Heart right ventricle (tissue), 16 donors: Measurements from ENCODE around the gene KLF11. TPM values are rescaled to one million over a fixed set of nuclear protein-coding genes. Genes with fewer than 3 reads are reported as not detected.

Experiments
- ATAC-seq, 8 donors: fragments of 200-7000 bp; cut with Tn5 transposase; one replicate each; pipeline ENCODE4 v1.9.1; 2020; ENCODE audit warnings: mild to moderate bottlenecking in 8 of 8, moderate library complexity in 8 of 8, moderate number of reproducible peaks in 1 of 8
- DNase-seq, 2 donors: peaks; one replicate each; pipeline ENCODE4 v3.0.0-alpha.2; 2020
- H3K27ac ChIP-seq, 10 donors: fragments of 200-600 bp; sonication (generic) in 2 of 10; one replicate each; pipeline versions ENCODE4 v1.5.0 to v1.8.0; 2020 to 2022; ENCODE audit warnings: mild to moderate bottlenecking in 3 of 10
- H3K27me3 ChIP-seq, 7 donors: fragments of 200-600 bp; one replicate each; pipeline ENCODE4 v1.8.0; 2021 to 2022; ENCODE audit warnings: mild to moderate bottlenecking in 2 of 7
- H3K36me3 ChIP-seq, 9 donors: fragments of 200-600 bp; sonication (generic) in 1 of 9; one replicate each; pipeline versions ENCODE4 v1.5.0 to v1.8.0; 2020 to 2022; ENCODE audit warnings: mild to moderate bottlenecking in 2 of 9
- H3K4me1 ChIP-seq, 9 donors: fragments of 200-600 bp; sonication (generic) in 1 of 9; one replicate each; pipeline versions ENCODE4 v1.5.0 to v1.8.0; 2020 to 2022; ENCODE audit warnings: mild to moderate bottlenecking in 4 of 9
- H3K4me3 ChIP-seq, 10 donors: fragments of 200-600 bp; sonication (generic) in 2 of 10; one replicate each; pipeline versions ENCODE4 v1.5.0 to v1.8.0; 2020 to 2022; ENCODE audit warnings: mild to moderate bottlenecking in 7 of 10, moderate library complexity in 2 of 10
- H3K9me3 ChIP-seq, 11 donors: fragments of 200-600 bp in 10 of 11; sonication (generic) in 2 of 11; one replicate each; pipeline versions ENCODE4 v1.5.0 to v1.8.0; 2013 to 2022; ENCODE audit warnings: mild to moderate bottlenecking in 2 of 11, control low read depth in 1 of 11, moderate library complexity in 1 of 11
- WGBS, 2 donors: extraction: QIAGEN DNeasy Blood & Tissue Kit; methylation state at CpG; one replicate each; pipeline ENCODE4 v1.1.7; 2013; ENCODE audit warnings: inconsistent platforms in 1 of 2; 5-methylcytosine and 5-hydroxymethylcytosine counted together
- intact Hi-C, 10 donors: fragments of 100-400 bp; cut with DNase I; formaldehyde crosslinking; loops; one replicate each; pipeline versions ENCODE4 v1.11.1 to v1.14.2; 2022
- polyA plus RNA-seq, 2 donors: library from polyadenylated mRNA; stranded (reverse); fragments of 200-250 nt; gene quantifications; one replicate each; pipeline ENCODE4 v1.2.3, GENCODE V29; 2013
- total RNA-seq, 10 donors: library from RNA; stranded (reverse); fragmentation: NEBNext Ultra II Directional in 3 of 10; extraction: Animal tissue kit (Norgen Biotek cat#: 25700) in 3 of 10; gene quantifications; one replicate each; pipeline versions ENCODE4 v1.2.1 to v1.2.4, GENCODE V29; 2021 to 2023
- TF ChIP-seq, protein P1 (sequence below), 9 donors: fragments of 200-600 bp; sonication (generic) in 2 of 9; IDR thresholded peaks; one replicate each; pipeline versions ENCODE4 v1.5.0 to v1.8.0; 2021 to 2022; ENCODE audit warnings: antibody characterized with exemption in 9 of 9, mild to moderate bottlenecking in 5 of 9, moderate library complexity in 1 of 9
- donor health status: Arrhythmogenic right ventricular cardiomyopathy.
- donor health status: ischemic (EF 13 %, LVEDD 7.1; RV severe dilation, severe dysfunction).
- donor health status: healthy with polysubstance abuse.
- donor health status: DM: no; HTN: yes; CAD: no.
- donor health status: DM: no; HTN: no; CAD: no.
- donor health status: ischemic (EF 25% LVEDD 6.9; RV normal size, moderate dysfunction).
- donor health status: ischemic (EF 25% LVEDD 5.7; RV mildly dilated, moderate dysfunction).
- donor health status: healthy.
- donor health status: DM: yes; HTN: yes; CAD: no.
- donor health status: Ischemic cardiomyopathy.
- donor health status: ischemic (EF 35%, LVEDD 5.7; RV mildly dilated, moderate dysfunction).
- donor health status: nonischemic (EF 11% LVEDD 7.7; RV severe dilation, severe dysfunction).
- donor health status: DM: yes; HTN: yes; CAD: no.
- donor health status: PGD.
- donor health status: ischemic (EF 29% LVEDD 5.4; RV normal size, mild dysfunction).
- donor health status: nonischemic (EF 23%, LVEDD 6.1; RV moderate dilation, normal function).

Gene KLF11
- total and polyA plus RNA-seq, 12 donors: 6.1 to 33.7 (median 19.3) TPM

DNA sequence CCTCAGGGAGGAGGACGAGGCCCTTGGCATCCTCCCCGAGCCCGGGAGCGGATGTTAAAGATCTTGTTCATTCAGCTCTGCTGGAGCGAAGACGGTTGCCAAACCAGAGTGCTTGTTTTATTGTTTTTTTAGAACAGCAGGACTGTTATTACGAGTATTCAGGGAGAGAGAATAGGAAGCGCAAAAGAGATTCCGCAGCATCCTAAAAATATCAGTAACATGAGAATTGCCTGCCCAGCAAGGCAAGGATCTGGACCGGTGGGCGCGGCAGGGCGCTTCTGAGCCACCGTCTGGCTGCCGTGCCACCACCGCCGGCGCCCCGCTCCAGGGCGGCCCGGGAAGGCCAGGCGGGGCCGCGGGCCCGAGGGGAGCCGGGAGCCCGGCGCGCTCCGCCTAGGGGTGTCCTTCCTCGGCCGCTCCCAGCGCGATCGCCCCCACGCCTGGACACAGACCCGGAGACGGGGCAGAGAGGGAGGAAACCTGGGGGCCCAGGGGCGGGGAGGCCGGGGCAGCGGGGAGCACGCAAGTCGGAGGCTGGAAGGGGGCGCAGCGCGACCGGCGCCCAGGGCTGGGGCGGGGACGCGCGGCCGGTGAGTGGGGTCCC is 36.0 kb downstream of the KLF11 start:
- WGBS, 2 donors: 1 to 2% methylated on average over 48 to 52 of the region's 53 CpGs
- TF ChIP-seq, protein P1, sequence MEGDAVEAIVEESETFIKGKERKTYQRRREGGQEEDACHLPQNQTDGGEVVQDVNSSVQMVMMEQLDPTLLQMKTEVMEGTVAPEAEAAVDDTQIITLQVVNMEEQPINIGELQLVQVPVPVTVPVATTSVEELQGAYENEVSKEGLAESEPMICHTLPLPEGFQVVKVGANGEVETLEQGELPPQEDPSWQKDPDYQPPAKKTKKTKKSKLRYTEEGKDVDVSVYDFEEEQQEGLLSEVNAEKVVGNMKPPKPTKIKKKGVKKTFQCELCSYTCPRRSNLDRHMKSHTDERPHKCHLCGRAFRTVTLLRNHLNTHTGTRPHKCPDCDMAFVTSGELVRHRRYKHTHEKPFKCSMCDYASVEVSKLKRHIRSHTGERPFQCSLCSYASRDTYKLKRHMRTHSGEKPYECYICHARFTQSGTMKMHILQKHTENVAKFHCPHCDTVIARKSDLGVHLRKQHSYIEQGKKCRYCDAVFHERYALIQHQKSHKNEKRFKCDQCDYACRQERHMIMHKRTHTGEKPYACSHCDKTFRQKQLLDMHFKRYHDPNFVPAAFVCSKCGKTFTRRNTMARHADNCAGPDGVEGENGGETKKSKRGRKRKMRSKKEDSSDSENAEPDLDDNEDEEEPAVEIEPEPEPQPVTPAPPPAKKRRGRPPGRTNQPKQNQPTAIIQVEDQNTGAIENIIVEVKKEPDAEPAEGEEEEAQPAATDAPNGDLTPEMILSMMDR (IDR thresholded peaks at IDR 0.05): peak in 3 of 9 donors; percentile 7 to 19 (median 9)
- peak overlapping the region in 9 of 10 donors; percentile 53 to 64 (median 55) for H3K4me3 ChIP-seq
- peak overlapping the region; percentile 33 to 94 (median 78) for H3K27ac ChIP-seq
- ATAC-seq (peak; percentile 63 to 84 (median 72)), DNase-seq (peak in 1 of 2 donors; percentile 45)
- H3K36me3 ChIP-seq: no peaks in the 10 kb centered on the region
- H3K27me3 ChIP-seq: peaks cover 0 to 96% (median 44%) of the 10 kb centered on the region in 7 donors
- intact Hi-C loops: loop anchor here in 4 of 10 donors (10.0 kb wide), 2 partner anchors 575 to 585 kb away; no protein-coding TSS in a partner anchor
- H3K9me3 ChIP-seq: no peaks in the 10 kb centered on the region
- peaks cover 5 to 34% (median 21%) of the 10 kb centered on the region in 9 donors for H3K4me1 ChIP-seq

GRCh38 chr2:10079870-10080535 is 36.7 kb downstream of the KLF11 start, which contains the start of gene CYS1:
CYS1 (minus strand) TSS chr2:10080411; CDS start chr2:10080223, 188 bp downstream.
- TF ChIP-seq, protein P1 (IDR thresholded peaks at IDR 0.05): peak in 2 of 9 donors; percentile 14 to 19
- peak within 1 kb of the TSS in 9 of 10 donors; percentile 53 to 64 (median 55) for H3K4me3 ChIP-seq
- DNase-seq: no peak
- peak in 6 of 8 donors; percentile 15 to 68 (median 40) for ATAC-seq
- H3K27me3 ChIP-seq: peaks cover 0 to 96% (median 51%) of the 10 kb centered on the region in 7 donors
- intact Hi-C loops: loop anchor here in 4 of 10 donors (10.0 kb wide), 2 partner anchors 575 to 585 kb away; no protein-coding TSS in a partner anchor
- no peaks in the 10 kb centered on the region for H3K36me3 ChIP-seq
- H3K27ac ChIP-seq: peak within 1 kb of the TSS; percentile 33 to 94 (median 78)
- WGBS, 2 donors: 1 to 2% methylated on average over 23 to 97 of the region's 98 CpGs
- peaks cover 5 to 34% (median 21%) of the 10 kb centered on the region in 9 donors for H3K4me1 ChIP-seq
- H3K9me3 ChIP-seq: no peaks in the 10 kb centered on the region

- Histone ChIP-seq H3K27ac (peak overlapping the region in 5 of 10 donors; percentile 21 to 69 (median 62)), H3K27me3 (peaks cover 0 to 96% (median 51%) of the 10 kb centered on the region in 7 donors), H3K4me1 (peaks cover 5 to 34% (median 21%) of the 10 kb centered on the region in 9 donors), H3K4me3 (peak overlapping the region in 9 of 10 donors; percentile 33 to 64 (median 50)), H3K36me3 (no peaks in the 10 kb centered on the region), H3K9me3 (no peaks in the 10 kb centered on the region)
- intact Hi-C loops: no loop called here
- TF ChIP-seq, protein P1 (IDR thresholded peaks at IDR 0.05): no peak
- DNase-seq: no peak
- WGBS, 2 donors: 8 to 11% methylated on average over 36 to 45 of the region's 45 CpGs
- ATAC-seq: peak in 2 of 8 donors; percentile 10 to 11
Observed at GRCh38 chr2:10080536-10081304, 37.4 kb downstream of the KLF11 start.

DNA sequence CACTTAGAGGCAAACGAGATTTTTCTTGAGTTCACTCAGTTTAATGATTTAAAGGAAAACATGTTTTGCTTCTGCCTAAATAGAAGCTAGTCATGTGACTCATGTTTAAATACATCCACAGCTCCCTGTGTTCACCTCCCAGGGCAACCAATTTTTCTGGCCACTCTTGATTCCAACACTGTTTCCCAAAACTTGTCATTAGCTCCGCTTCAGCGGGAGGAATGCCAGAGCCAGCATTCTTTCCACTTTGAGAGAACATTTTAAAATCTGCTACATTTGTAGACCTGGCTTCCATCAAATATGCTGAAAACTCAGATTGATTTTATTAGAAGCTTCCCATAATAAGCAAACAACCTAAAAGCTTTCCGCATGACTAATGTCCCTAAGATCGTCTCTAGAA is 39.7 kb downstream of the KLF11 start:
- Histone ChIP-seq H3K36me3 (no peaks in the 10 kb centered on the region), H3K27me3 (peaks cover 0 to 78% (median 49%) of the 10 kb centered on the region in 7 donors), H3K4me1 (peaks cover 5 to 31% (median 21%) of the 10 kb centered on the region in 9 donors), H3K27ac (no peak overlapping the region), H3K4me3 (no peak overlapping the region), H3K9me3 (no peaks in the 10 kb centered on the region)
- ATAC-seq (no peak), DNase-seq (no peak)
- WGBS, 2 donors: 67% methylated on average over 5 of the region's 5 CpGs
- TF ChIP-seq, protein P1 (IDR thresholded peaks at IDR 0.05): no peak
- intact Hi-C loops: no loop called here
